Fibroblast of the conjunctiva (primary cell): Measurements from ENCODE around the gene AKAP8.
"Not testable (repeated sequence)": the region's sequence is repeated elsewhere in the genome, so short reads cannot be mapped to it uniquely, and the experiment has no call there.

ENCODE experiments used
- DNase-seq: peaks from one replicate; pipeline ENCODE4 v3.0.0-alpha.2; 2010; ENCODE audit warnings: low read depth

Gene AKAP8

DNA sequence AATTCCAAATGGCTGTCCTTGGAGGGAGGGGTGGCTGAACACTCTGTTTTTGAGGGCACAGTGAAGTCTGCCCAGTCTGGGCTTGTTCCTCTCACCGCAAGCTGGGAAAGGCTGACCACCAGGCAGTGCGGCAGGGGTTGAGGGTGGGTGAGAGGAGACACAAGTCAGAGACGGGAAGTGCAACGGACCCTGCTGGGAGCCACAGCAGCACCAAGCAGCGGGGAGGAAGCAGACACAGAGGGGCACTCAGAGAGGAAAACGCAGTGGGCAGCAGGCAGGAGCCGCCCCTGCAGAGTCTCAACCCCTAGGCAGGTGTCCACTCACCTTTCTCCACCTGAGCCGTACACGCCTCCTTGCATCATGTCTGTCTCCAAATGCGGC is 23.6 kb upstream of the AKAP8 start:
- DNase-seq: no peak

DNA sequence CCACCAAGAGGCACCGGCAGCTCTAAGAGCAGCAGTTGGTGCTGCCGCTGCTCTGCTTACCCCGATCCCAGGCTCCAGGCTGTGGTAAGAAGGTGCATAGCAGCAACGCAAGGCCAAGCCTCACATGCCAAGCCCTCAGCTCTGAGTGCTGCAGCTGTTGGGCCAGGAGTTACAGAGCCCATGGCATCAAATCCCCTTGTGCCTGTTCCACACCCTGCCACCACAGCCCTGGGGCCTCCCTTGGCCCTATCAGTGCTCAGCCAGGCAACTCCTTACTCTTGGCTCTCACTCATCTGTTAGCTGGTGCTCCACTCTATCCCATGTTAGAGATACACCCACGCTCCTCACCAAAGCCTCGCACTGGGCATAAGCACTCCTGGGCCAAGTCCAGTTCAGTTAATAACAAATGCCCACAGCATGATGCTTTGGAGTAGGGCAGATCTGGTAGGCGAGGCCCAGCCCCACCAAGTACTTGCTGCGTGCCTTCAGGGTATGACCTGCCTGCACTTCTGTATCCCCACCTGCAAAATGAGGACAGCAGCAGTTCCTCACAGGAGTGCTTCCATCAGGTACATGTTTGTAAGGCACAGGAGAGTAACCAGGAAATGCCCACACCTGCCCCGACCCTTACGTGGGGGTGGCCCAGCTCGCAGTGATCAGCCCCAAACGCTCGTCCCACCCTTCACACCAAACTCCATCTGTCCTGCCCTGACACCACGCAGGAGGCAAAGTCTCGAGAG is 23.0 kb upstream of the AKAP8 start:
- no peak for DNase-seq

DNA sequence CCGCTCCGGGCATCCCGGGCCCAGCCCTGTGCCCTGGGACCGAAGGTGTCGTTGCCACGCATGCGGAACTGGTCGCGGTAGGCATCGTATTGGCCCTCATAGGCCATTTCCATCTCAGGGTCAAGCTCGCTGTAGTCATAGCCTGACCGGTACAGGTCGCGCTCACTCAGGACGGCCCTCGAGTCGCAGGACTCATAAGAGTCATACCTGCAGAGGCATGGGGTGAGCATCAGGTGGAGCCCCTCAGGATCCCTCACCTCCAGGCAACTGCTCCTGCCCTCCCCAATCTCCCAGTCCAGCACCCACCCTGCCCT is 21.8 kb upstream of the AKAP8 start:
- DNase-seq: no peak

DNA sequence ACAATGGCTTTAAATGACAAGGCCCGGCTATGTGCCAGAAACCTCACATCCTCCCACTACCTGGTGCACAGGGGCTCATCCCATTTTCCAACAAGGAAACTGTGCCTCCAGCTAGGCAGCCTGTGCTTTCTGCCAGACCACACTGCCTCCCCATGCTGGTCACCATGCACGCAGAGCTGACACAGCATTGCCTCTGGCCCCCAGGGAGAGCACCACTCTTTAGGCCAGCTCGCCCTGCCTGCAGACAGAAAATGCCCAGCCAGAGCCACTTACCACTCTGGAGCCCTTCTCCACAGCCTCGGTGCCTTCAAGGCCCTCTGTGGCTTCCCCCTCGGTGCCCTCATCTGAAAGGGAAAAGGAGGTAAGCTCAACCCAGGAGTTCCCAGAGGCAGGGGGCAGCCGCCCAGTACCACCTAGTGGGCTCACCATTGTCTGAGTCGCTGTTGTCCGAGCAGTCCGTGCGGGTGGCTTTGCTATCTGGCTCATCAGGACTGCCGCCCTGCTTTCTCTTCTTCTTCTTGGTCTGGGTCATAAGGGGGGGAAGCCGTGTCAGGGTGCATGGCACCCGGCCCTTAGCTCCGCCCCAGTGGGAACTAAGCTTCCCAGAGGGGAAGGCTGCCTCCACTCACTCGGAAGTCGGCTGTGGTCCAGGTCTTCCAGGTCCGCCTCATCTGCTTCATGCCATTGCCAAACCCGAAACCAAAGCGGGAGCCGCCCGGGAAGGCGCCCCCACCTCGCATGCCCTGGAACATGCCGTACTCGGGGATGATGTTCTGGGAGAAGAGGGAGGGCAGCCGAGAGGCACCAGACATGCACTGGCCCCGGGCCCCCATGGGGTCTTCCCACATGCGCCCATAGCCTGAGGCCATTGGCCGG is 21.2 kb upstream of the AKAP8 start:
- DNase-seq: no peak

DNA sequence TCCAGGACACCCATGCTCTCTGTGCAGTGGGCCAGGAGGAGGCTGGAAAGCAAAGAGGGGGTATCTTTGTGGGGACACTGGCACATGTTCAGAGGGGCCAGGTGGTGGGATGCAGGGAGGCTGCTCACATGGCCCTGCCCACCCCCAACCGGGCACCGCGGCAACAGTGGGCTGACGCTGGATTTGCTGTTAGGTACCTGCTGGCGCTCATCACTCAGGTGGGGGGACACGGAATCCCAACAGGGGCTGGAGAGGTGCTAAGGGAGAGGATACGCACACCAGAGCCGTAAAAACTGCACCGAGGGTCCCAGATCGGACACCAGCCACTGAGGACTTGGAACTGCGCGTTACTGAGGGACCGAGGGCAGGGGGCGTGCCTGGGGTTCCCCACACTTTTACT is 20.0 kb upstream of the AKAP8 start:
- no peak for DNase-seq

DNA sequence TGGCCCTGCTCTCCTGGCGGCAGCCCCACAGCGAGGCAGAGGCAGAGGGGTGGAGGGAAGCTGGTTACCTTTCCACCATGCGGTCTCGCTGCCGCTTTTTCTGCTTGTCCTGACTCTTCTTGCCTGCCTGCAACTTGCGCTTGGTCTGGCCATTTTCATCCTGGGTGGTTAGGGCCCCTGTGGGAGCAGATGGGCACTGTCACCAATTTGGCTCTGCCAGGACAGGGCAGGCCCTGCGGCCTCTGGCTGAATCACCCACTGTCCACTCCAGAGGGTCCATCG is 19.6 kb upstream of the AKAP8 start:
- DNase-seq: no peak

DNA sequence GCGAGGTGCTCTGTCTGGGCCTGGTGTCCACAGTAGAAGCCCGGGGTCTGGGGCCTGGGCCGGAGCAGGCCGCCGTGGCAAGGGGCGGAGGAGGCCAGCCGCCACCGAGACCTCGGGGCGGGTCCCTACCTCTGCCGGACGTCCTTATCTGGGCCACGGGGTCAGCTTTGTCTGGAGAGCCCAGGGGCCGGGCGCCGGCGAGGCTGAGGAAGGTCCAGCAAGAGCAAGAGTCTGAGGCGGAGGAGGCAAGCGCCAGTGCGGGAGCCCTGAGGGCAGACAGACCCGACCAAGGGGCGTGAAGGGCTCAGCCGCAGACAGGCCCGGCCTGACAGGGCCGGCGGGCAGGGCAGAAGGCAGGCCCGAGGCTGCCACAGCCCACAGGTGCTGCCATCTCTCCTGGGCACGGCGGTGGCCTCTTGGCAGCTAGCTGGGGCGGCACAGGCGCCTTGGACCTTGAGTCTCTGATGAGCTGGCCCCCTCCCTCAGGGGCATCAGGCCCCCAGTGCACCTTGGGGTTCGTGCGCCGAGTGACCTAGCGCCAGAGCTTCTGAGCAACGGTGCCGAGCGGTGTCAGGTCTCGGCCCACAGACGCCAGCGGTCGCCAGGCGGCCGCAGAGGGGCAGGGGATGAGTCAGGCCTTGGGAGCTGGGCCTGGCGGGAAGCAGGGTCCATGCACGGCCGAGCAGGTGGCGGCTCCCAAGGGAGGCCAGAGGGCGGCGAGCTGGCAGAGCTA is 19.1 kb upstream of the AKAP8 start:
- no peak for DNase-seq

DNA sequence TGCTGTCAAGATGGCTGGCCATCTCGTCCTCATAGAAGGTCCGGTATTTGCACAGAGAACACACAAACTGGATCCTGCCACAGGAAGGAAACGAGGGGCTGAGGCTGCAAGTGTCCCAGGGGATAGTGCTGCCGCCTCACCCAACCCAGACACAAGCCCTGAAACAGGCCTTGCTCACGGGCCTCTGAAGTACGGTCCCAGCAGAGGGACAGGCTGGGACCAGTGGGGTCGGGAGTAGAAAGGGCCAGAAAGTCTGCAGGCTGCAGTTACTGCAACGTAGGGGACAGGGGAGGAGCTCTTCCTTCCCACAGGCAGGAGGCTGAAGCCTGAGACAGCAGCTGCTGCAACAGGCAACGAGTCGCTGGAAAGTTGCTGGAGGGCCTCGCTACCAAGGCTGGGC is 18.2 kb upstream of the AKAP8 start:
- DNase-seq: no peak

DNA sequence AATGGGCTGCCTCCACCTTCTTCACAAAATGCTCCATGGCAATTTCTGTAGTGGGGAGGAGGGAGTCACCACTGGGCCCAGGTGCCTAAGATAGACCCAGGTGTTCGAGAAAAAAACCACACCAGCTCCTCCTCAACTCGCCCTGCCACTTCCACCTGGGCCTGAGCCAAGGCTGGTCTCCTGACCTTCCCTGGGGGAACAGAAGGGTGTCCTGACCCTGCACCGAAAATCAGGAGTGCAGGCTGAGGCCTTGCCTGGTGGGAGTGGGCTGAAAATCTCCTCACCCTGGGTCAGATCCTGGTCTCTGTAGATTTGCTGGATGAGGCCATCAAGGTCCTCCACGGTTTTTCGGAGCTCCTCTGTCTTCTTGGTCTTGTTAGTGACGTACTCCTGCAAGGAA is 17.6 kb upstream of the AKAP8 start:
- DNase-seq: no peak

DNA sequence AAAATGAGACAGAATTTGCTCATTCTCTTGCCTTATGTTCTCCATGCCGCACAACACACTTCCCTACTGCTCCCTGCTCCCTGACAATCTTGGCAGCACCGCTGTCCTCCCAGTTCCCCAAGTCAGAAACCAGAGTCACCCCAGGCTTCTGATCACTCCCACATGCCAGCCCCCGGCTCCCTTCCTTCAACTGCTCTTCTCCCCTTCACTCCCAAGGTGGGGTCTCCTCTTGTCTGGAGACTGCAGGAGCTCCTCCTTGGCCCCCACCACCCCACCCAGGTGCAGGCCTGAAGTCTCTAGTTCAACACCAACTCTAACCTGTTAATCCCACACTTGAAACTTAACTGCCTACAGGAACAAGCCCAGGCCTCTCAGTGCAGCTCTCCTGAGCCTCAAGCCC is 16.8 kb upstream of the AKAP8 start:
- no peak for DNase-seq

DNA sequence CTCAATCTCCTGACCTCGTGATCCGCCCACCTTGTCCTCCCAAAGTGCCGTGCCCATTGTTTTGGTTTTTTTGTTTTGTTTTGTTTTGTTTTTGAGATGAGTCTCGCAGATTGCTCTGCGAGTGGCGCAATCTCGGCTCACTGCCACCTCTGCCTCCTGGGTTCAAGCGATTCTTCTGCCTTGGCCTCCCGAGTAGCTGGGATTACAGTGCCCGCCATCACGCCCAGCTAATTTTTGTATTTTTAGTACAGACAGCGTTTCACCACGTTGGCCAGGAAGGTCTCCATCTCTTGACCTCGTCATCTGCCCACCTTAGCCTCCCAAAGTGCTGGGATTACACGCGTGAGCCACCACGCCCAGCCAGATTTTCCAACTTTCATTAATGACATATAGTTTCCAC is 15.7 kb upstream of the AKAP8 start:
- not testable (repeated sequence) for DNase-seq

DNA sequence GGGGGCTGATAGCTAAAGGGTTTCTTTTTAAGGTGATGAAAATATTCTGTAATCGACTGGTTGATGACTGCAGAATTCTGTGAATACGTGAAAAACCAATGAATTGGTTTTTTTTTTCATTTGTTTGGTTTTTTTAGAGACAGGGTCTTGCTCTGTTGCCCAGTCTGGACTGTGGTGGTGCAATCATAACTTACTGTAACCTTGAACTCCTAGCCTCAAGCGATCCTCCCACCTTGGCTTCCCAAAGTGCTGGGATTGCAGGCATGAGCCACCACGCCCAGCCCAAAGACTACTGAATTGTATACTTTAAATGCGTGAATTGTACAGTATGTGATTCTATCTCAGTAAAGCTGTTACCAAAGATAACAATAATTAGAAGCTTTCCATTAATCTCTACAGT is 14.8 kb upstream of the AKAP8 start:
- DNase-seq: no peak

DNA sequence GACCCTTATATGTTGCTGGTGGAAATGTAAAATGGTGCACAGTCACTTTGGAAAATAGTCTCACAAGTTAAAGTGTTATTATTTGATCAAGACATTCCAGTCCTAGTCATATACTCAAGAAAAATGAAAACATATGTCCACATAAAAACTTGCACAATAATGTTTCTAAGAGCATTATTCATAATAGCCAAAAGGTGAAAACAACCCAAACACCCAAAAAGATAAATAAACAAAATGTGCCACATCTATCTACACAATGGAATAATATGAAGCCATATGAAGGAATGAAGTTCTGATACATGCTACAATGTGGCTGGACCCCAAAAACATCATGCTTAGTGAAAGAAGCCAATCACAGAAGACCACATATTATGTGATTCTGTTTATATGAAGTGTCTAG is 14.4 kb upstream of the AKAP8 start:
- peak; percentile 63 for DNase-seq

DNA sequence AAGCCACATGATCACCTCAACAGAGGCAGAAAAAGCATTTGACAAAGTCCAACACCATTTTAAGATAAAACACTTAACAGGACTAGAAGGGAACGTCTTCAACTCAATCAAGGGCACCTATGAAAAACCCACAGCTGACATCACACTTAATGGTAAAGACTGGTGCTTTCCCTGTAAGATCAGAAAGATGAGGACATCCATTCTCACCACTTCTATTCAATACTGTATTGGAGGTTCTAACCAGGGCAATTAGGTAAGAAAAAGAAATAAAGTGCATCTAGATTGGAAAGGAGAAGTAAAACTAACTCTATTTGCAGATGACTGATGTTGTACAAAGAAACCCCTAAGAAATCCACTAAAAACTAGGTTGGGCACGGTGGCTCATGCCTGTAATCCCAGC is 11.2 kb upstream of the AKAP8 start:
- DNase-seq: no peak

DNA sequence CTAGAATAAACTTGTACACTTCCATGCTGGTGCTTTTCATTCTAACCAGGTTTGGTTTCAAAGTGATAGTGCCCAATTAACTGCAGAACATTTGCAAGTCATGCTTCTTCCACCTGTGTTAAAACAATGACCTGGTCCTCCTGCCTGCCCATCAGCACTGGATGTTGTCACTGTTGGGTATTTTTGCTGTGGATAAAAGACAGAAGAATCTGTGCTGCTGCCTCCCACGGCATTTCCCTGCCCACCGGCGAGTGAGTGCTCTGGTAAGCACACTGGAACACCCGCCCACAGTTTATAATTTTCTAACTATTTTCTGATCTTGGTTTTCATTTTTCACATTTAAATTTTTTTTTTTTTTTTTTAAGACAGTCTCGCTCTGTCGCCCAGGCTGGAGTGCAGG is 2.3 kb upstream of the AKAP8 start:
- no peak for DNase-seq

DNA sequence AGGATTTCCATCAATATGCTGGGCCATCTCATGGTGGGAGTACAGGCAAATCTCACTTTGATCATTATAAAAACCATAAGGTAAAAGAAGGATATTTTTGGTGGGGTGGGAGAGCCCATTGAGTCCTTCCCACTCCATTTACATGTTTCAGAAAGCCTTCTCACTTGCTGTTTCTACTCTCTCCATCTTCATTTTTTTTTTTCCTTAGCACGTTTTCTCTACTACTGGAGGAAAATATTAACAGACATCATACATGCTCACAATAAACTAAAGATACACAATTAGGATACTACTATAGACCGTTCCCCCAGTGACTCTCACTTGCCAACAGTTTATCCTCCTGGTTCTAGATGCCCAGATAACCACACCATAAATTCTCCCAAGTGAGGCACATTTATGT is 1.8 kb upstream of the AKAP8 start:
- DNase-seq: no peak

DNA sequence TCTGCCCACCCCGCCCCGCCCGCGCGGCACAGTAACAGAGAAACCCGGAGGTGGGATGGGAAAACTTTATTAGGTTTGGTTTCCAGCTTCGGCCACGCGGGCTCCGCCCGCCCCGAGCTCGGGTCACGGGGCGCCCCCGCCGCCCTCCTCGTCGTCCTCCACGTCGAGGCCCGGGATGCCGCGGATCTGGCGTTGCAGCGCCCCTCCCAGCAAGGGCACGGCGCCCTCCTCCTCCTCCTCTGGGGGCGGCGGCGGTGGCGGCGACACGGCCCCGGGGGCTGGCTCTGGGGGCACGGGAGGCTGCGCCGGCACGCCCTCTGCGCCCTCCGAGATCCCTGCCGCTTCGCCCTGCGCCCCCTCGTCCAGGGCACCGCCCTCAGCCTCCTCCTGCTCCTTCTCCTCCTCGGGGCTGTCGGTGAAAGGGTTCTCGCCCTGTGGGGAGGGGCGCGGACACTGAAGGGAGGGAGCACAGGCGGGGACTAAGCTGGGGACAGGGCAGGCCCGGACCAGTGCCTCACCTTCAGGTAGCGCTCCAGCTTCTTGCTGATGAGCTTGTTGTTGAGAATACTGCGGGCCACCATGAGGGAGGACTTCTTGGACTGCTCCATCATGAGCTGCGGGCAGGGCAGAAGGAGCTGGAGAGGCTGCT is 536 bp upstream of the AKAP8 start:
- DNase-seq: no peak

DNA sequence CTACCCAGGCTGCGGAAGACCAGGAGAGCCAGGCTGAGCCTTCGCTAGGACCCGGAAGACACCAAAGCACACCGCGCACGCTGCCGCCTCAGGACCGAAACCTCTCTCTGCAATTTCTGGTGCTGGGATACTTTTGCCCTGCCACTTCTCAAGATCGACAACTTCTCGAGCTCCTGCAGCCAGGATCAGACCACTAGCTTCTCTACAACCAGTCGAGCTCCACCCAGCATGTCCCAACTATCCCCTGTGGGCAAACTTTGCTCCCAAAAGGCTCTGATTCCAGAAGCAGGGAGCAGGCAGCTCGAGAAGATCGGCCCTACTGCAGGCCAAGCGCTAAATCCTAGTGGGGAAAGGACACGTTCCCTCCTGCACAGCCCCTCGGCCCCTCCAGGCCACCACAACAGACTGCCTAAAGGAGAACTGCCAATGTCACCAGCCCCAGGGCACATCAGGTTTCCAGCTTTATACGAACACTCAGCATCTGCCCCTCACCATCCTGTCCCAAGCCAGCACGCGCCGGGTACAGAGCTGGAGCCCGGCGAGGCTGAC is 979 bp downstream of the AKAP8 start:
- no peak for DNase-seq

DNA sequence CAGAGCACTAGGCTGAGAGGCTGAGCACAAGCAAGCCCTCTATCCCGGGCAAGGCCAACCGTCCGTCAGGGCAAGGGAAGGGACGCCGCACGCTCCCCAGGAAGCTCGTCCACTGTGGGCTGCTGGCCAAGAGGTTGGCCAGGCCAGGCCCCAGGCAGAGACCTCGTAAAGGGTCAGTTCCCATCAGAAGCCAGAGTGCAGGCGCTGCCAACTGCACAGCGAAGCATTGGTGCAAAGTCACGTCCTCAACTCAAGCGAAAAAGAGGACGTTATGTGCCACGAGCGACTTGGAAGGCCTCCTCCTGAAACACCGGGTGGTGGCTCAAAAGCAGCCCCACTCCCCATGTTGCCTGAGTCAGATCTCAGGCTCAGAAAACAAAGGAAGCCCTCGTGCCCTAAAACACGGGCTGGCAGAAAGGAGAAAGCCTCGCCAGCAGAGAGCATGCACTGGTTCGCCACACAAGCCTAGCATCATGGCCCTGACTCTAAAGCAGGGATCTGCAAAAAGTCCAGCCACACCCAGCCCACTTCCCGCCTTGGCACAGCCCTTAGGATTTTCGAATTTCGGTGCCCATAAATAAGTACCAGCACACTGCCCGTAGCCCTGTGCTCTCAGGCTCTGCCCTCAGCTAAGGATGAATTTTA is 4.7 kb downstream of the AKAP8 start:
- no peak for DNase-seq

DNA sequence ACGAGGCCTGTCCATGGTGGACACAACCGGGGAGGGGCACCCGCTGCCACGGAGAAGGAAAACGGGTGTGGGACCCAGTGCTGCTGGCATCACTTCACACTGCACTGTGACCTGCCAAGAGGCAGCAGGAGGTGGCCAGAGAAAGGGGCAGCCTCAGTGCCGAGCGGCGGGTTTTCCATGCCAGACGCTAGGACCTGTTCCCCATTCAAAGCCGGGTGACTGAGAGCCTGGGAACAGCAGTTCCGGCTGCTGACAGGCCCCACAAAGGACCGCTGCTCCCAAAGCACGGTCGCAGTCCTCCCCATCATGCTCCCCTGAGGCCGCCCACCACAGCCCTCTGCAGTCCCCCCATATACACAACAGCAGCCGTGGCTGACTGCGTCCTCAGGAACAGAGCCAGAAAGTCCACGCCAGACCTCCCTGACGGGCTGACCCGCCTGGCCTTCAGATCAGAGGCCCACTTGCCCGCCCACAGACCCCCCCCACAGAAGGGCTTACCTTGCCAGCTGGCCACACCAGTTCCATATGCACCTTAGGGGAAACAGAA is 5.4 kb downstream of the AKAP8 start:
- no peak for DNase-seq

DNA sequence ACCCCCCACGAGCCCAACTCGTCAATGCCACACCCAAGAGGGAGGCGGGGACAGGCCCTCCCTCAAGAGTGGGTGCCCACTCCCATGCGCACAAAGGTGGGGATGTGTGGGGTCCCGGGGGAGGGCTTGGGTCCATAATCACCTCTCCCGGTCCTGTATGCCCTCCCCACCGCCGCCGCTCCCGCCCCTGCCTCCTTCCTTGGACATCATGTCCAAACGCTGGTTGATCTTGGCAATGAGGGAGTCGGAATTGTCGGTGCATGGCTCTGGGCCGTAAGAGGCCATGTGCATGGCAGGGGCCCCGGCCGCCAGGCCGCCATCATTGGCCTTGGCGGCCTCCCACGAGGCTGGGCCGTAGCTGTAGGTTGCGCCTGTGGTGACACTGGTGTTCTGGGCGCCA is 5.9 kb downstream of the AKAP8 start:
- DNase-seq: no peak

DNA sequence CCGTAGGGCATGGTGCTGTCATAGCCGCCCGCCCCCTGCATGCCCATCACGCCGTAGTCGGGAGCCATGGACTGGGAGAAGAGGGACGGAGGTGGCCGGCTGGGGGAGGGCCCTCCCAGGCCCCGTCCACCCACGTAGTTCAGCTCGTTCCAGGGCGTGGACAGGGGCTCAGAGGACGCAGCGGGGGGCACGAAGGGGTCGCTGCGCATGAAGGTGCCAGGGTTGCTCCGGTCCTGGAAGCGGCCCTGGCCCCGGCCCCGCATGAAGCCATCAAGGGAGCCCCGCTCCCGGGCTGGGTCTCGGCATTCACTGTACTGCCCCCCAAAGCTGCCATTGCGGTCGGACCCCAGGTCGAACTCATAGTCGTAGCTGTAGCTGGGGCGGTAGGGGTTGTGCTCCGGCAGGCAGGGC is 6.7 kb downstream of the AKAP8 start:
- no peak for DNase-seq
